Measurements from ENCODE around the gene VEGFA.

The VEGFA gene

DNA sequence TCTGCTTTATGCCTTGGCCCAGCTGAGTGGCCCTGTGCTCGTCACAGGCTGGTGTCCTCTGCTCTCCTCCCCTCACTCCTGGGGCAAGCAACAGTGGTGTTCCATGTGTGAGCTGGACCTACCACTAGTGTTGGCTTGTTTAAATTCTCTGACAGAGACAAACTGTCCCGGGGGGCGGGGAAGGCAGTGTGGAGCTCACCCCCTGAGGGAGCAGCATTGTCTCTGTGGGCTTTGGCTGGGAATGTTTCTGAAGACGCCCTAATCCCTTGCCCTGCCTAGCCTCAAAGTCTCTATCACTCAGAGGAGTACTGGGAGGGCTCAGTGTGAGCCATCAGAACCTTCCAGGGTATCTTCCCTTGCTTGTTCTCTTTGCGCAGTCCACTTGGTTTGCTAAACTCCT lies 5.2 kb upstream of the VEGFA start:
- no peak overlapping the region for H2AFZ ChIP-seq (ENCODE audit: insufficient read depth, low read length, poor library complexity)
- no peak overlapping the region for H3K4ac ChIP-seq (ENCODE audit: low read depth, low read length)
- no peak overlapping the region for H4K8ac ChIP-seq (ENCODE audit: low read depth, low read length)
- H3K4me2 ChIP-seq (ENCODE audit: low read length), result no peak overlapping the region
- no peak overlapping the region for H2BK120ac ChIP-seq (ENCODE audit: insufficient read depth, low read length, poor library complexity)
- no peak overlapping the region for H4K91ac ChIP-seq (ENCODE audit: low read depth, low read length)
- no peak overlapping the region for H3K23ac ChIP-seq (ENCODE audit: low read length)
- H3K79me1 ChIP-seq (ENCODE audit: low read length), result peaks cover 2% of the 10 kb centered on the region
- WGBS (ENCODE audit: extremely low coverage, insufficient coverage, insufficient read length), result no CpG with 5 or more reads among the region's 5 CpGs
- H3K4me3 ChIP-seq (ENCODE audit: low read depth, low read length), result no peak overlapping the region
- H2BK5ac ChIP-seq (ENCODE audit: low read depth, low read length, poor library complexity), result no peak overlapping the region
- no peak overlapping the region for H3K14ac ChIP-seq (ENCODE audit: low read length)
- H3K18ac ChIP-seq (ENCODE audit: low read length), result no peak overlapping the region
- no peak overlapping the region for H4K12ac ChIP-seq (ENCODE audit: low read depth, low read length)
- H3K9ac ChIP-seq (ENCODE audit: low read length), result no peak overlapping the region
- no peaks in the 10 kb centered on the region for H3K36me3 ChIP-seq (ENCODE audit: control insufficient read depth in 1 of 2, insufficient read depth in 2 of 2, low read length in 2 of 2)
- no peak overlapping the region for H2AK5ac ChIP-seq (ENCODE audit: low read length)
- no peak overlapping the region for H2BK12ac ChIP-seq (ENCODE audit: low read length)
- no peaks in the 10 kb centered on the region for H3K9me3 ChIP-seq (ENCODE audit: insufficient read depth, low read depth, low read length)
- H3K27ac ChIP-seq (ENCODE audit: low read depth, low read length), result no peak overlapping the region
- no peaks in the 10 kb centered on the region for H3K79me2 ChIP-seq (ENCODE audit: control insufficient read depth, insufficient read depth, low read length, poor library complexity)
- no peak for DNase-seq
- no peaks in the 10 kb centered on the region for H3K27me3 ChIP-seq (ENCODE audit: insufficient read depth, low read length)
- H3K4me1 ChIP-seq (ENCODE audit: control insufficient read depth in 1 of 2, insufficient read depth in 2 of 2, low read length in 2 of 2), result peaks cover 0 to 3% of the 10 kb centered on the region in 2 experiments

DNA sequence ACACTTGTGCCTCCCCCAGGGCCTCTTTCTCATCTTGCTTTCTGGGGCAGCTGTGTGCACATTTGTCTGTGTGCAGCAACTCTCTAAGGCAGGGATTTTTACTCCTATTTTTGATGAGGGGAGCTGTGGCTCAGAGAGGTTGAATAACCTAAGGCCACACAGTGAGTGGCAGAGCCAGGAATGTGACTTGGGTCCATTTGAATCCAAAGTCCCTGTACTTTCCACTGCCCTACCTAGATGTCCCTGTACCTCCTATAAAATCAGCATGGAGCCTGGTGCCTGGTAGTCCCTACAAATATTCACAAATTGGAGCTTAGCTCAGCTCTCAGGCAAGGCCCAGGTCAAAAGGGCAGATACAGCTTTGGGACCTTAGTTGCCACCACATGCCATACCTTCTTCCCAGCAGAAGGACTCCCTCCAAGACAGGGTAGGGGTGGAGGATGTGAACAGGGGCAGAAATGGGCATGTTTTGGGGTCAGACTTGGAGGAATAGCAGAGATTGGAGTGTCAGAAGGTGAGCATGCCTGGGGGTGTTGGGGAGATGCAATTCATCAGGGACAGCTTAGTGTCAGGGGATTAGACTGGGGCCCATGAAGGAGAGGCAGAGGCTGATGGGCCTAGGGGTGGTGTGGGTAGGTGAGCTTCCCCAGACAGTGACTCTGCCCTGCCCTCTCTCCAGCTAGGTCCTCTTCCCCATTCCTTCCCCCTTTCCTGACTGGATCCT lies 4.1 kb upstream of the VEGFA start:
- Histone ChIP-seq H2BK12ac (ENCODE audit: low read length) (no peak overlapping the region), H3K27me3 (ENCODE audit: insufficient read depth, low read length) (no peaks in the 10 kb centered on the region), H3K23ac (ENCODE audit: low read length) (no peak overlapping the region), H3K79me1 (ENCODE audit: low read length) (peaks cover 5% of the 10 kb centered on the region), H3K27ac (ENCODE audit: low read depth, low read length) (no peak overlapping the region), H3K9me3 (ENCODE audit: insufficient read depth, low read depth, low read length) (no peaks in the 10 kb centered on the region), H3K4ac (ENCODE audit: low read depth, low read length) (no peak overlapping the region), H3K14ac (ENCODE audit: low read length) (no peak overlapping the region), H2BK5ac (ENCODE audit: low read depth, low read length, poor library complexity) (no peak overlapping the region), H3K79me2 (ENCODE audit: control insufficient read depth, insufficient read depth, low read length, poor library complexity) (peaks cover 2% of the 10 kb centered on the region), H2AFZ (ENCODE audit: insufficient read depth, low read length, poor library complexity) (no peak overlapping the region), H4K8ac (ENCODE audit: low read depth, low read length) (no peak overlapping the region), H2BK120ac (ENCODE audit: insufficient read depth, low read length, poor library complexity) (no peak overlapping the region), H4K91ac (ENCODE audit: low read depth, low read length) (no peak overlapping the region), H2AK5ac (ENCODE audit: low read length) (no peak overlapping the region), H3K18ac (ENCODE audit: low read length) (no peak overlapping the region), H3K9ac (ENCODE audit: low read length) (no peak overlapping the region), H3K36me3 (ENCODE audit: control insufficient read depth in 1 of 2, insufficient read depth in 2 of 2, low read length in 2 of 2) (no peaks in the 10 kb centered on the region), H3K4me3 (ENCODE audit: low read depth, low read length) (no peak overlapping the region), H3K4me1 (ENCODE audit: control insufficient read depth in 1 of 2, insufficient read depth in 2 of 2, low read length in 2 of 2) (no peaks in the 10 kb centered on the region), H4K12ac (ENCODE audit: low read depth, low read length) (no peak overlapping the region), H3K4me2 (ENCODE audit: low read length) (no peak overlapping the region)
- DNase-seq, result no peak

DNA sequence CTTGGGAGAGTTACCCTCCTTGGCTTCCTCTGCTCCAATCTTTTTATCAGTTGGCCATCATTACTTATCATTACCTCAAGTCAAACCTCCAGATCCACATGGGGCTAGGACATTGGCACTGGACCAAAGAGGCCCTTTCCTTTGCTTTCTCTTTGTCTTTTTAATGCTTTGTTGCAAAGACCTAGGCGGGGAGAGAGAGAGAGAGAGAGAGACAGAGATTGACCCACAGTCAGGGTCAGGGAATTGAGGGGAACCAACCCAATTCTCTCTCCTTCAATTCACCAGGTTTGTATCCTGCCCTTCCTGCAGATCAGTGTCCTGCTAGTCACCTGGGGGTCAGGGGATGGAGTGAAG lies 3.5 kb upstream of the VEGFA start:
- Histone ChIP-seq H2BK12ac (ENCODE audit: low read length) (no peak overlapping the region), H3K9ac (ENCODE audit: low read length) (no peak overlapping the region), H3K79me1 (ENCODE audit: low read length) (peaks cover 11% of the 10 kb centered on the region), H3K4me1 (ENCODE audit: control insufficient read depth in 1 of 2, insufficient read depth in 2 of 2, low read length in 2 of 2) (peaks cover 0 to 3% of the 10 kb centered on the region in 2 experiments), H3K9me3 (ENCODE audit: insufficient read depth, low read depth, low read length) (no peaks in the 10 kb centered on the region), H3K23ac (ENCODE audit: low read length) (no peak overlapping the region), H3K4me3 (ENCODE audit: low read depth, low read length) (no peak overlapping the region), H4K91ac (ENCODE audit: low read depth, low read length) (no peak overlapping the region), H2AFZ (ENCODE audit: insufficient read depth, low read length, poor library complexity) (no peak overlapping the region), H3K27me3 (ENCODE audit: insufficient read depth, low read length) (no peaks in the 10 kb centered on the region), H3K36me3 (ENCODE audit: control insufficient read depth in 1 of 2, insufficient read depth in 2 of 2, low read length in 2 of 2) (no peaks in the 10 kb centered on the region), H2AK5ac (ENCODE audit: low read length) (no peak overlapping the region), H3K4me2 (ENCODE audit: low read length) (no peak overlapping the region), H4K8ac (ENCODE audit: low read depth, low read length) (no peak overlapping the region), H3K4ac (ENCODE audit: low read depth, low read length) (no peak overlapping the region), H3K79me2 (ENCODE audit: control insufficient read depth, insufficient read depth, low read length, poor library complexity) (peaks cover 8% of the 10 kb centered on the region), H2BK120ac (ENCODE audit: insufficient read depth, low read length, poor library complexity) (no peak overlapping the region), H4K12ac (ENCODE audit: low read depth, low read length) (no peak overlapping the region), H3K14ac (ENCODE audit: low read length) (no peak overlapping the region), H3K27ac (ENCODE audit: low read depth, low read length) (no peak overlapping the region), H3K18ac (ENCODE audit: low read length) (no peak overlapping the region), H2BK5ac (ENCODE audit: low read depth, low read length, poor library complexity) (no peak overlapping the region)
- DNase-seq, result no peak
- no CpG with 5 or more reads among the region's 1 CpG for WGBS (ENCODE audit: extremely low coverage, insufficient coverage, insufficient read length)

DNA sequence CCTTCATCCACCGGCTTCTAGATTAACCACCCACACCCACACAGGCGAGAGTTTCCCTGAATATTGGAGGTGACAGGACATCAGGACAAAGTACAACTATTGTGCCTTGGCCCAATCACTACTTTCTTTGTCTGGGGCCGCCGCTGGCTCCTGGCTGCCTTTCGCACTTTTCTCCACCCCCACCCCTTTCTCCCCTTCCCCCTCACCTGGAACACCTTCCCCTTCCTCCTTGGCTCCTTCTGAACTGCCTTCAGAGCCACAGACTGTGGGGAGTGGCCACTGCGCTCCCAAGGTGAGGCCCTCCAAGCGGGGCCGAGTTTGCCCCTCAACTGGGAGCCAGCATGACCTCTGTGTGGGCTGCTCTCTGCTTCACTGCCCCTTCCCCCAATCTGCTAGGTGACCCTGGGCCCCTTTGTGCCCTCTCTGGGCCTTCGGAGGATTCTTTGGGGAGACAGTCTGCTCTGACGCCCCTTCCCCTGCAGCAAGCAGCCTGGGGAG lies 3.0 kb upstream of the VEGFA start:
- Histone ChIP-seq H2AFZ (ENCODE audit: insufficient read depth, low read length, poor library complexity) (no peak overlapping the region), H4K12ac (ENCODE audit: low read depth, low read length) (no peak overlapping the region), H3K36me3 (ENCODE audit: control insufficient read depth in 1 of 2, insufficient read depth in 2 of 2, low read length in 2 of 2) (no peaks in the 10 kb centered on the region), H4K8ac (ENCODE audit: low read depth, low read length) (no peak overlapping the region), H3K4me2 (ENCODE audit: low read length) (no peak overlapping the region), H3K79me1 (ENCODE audit: low read length) (peaks cover 14% of the 10 kb centered on the region), H2BK120ac (ENCODE audit: insufficient read depth, low read length, poor library complexity) (no peak overlapping the region), H3K4ac (ENCODE audit: low read depth, low read length) (no peak overlapping the region), H4K91ac (ENCODE audit: low read depth, low read length) (no peak overlapping the region), H3K4me3 (ENCODE audit: low read depth, low read length) (no peak overlapping the region), H3K79me2 (ENCODE audit: control insufficient read depth, insufficient read depth, low read length, poor library complexity) (peaks cover 9% of the 10 kb centered on the region), H3K9me3 (ENCODE audit: insufficient read depth, low read depth, low read length) (no peaks in the 10 kb centered on the region), H3K27me3 (ENCODE audit: insufficient read depth, low read length) (no peaks in the 10 kb centered on the region), H2BK5ac (ENCODE audit: low read depth, low read length, poor library complexity) (no peak overlapping the region), H3K23ac (ENCODE audit: low read length) (no peak overlapping the region), H3K9ac (ENCODE audit: low read length) (no peak overlapping the region), H2AK5ac (ENCODE audit: low read length) (no peak overlapping the region), H3K4me1 (ENCODE audit: control insufficient read depth in 1 of 2, insufficient read depth in 2 of 2, low read length in 2 of 2) (peaks cover 0 to 3% of the 10 kb centered on the region in 2 experiments), H2BK12ac (ENCODE audit: low read length) (no peak overlapping the region), H3K27ac (ENCODE audit: low read depth, low read length) (no peak overlapping the region), H3K18ac (ENCODE audit: low read length) (no peak overlapping the region), H3K14ac (ENCODE audit: low read length) (no peak overlapping the region)
- DNase-seq, result no peak
- no CpG with 5 or more reads among the region's 10 CpGs for WGBS (ENCODE audit: extremely low coverage, insufficient coverage, insufficient read length)

Measured in trophoblast cell (in vitro differentiated cells and primary cell).